GM12874 (cell line): Measurements from ENCODE around the gene KNTC1.

ENCODE experiments used
- TF ChIP-seq, protein P1 (sequence below): IDR thresholded peaks from 2 replicates; pipeline ENCODE4 v1.5.1; 2011; ENCODE audit warnings: low read depth, mild to moderate bottlenecking, control low read depth, low read length, moderate library complexity; ENCODE audit not compliant: insufficient read depth

KNTC1 gene

GRCh38 chr12:122615780-122616179 is 88.7 kb downstream of the KNTC1 start:
- TF ChIP-seq, protein P1, sequence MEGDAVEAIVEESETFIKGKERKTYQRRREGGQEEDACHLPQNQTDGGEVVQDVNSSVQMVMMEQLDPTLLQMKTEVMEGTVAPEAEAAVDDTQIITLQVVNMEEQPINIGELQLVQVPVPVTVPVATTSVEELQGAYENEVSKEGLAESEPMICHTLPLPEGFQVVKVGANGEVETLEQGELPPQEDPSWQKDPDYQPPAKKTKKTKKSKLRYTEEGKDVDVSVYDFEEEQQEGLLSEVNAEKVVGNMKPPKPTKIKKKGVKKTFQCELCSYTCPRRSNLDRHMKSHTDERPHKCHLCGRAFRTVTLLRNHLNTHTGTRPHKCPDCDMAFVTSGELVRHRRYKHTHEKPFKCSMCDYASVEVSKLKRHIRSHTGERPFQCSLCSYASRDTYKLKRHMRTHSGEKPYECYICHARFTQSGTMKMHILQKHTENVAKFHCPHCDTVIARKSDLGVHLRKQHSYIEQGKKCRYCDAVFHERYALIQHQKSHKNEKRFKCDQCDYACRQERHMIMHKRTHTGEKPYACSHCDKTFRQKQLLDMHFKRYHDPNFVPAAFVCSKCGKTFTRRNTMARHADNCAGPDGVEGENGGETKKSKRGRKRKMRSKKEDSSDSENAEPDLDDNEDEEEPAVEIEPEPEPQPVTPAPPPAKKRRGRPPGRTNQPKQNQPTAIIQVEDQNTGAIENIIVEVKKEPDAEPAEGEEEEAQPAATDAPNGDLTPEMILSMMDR, result no peak

- TF ChIP-seq, protein P1, result no peak
Measured at GRCh38 chr12:122635471-122635870, 108.4 kb downstream of the KNTC1 start.

DNA sequence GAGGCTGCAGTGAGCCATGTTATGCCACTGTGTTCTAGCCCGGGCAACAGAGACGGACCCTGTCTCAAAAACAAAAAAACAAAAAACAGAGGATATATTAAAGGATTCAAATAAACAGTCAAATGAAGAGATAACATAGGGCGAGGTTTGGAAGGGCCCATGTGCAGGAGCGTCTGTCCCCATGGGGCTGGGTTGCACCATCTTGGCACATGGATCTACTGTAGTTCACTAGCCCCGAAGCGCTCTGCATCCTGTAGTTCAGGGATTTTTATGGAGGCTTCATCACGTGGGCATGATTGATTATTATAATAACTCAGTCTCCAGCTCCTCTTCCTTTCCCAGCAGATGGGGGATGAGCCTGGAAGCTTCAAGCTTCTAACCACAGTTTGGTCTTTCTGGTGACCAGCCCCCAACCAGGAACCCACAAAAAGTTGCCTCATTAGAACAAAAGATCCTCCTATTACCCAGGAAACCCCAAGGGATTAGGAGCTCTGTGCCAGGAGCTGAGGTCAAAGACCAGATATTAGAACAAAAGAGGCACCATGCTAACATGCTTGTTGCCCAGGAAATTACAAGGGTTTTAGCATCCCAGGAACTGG is 116.3 kb downstream of the KNTC1 start:
- TF ChIP-seq, protein P1, result no peak

GRCh38 chr12:122646517-122647217 is 119.6 kb downstream of the KNTC1 start:
- TF ChIP-seq, protein P1, result no peak

DNA sequence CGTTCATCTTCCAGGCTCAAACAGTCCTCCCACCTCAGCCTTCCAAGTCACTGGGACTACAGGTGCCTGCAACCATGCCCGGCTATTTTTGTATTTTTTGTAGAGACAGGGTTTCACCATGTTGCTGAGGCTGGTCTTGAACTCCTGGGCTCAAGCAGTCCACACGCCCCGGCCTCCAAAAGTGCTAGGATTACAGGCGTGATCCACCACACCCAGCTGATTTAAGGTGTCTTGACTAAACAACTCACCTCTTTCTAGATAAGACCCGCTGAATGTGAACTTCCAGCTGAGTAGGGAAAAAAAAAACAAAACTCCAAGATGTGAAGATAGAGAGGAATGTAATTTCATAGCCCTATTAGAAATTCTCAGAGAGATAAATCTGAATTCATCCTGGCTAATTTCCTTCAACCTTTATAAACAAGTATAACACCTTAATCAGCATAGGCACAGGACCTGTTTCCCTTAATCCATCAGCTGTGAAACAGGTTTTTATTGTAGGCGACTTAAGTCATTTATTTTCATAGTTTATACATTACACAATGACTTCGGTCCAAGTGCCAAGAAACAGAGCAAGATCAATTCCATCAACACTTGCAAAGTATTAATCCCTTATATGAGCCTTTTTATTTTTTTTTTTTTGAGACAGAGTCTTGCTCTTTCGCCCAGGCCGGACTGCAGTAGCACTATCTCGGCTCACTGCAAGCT is 124.6 kb downstream of the KNTC1 start:
- TF ChIP-seq, protein P1, result no peak

DNA sequence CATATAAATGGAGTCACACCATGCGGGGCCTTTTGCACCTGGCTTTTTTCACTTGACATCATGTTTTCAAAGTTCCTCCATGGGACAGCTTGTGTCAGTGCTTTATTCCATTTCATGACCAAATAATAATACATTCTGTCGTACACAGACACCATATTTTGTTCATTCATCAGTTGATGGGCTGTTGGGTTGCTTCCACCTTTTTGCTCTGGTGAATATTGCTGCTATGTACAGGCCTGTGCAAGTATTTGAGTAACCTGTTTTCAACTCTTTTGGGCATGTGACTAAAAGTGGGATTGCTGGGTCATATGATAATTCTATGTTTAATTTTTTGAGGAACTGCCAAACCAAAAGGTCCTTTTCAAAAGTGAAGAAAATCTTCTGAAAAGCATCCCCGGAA is 129.2 kb downstream of the KNTC1 start:
- TF ChIP-seq, protein P1, result no peak

- TF ChIP-seq, protein P1, result no peak
Measured at GRCh38 chr12:122659579-122659978, 132.5 kb downstream of the KNTC1 start.
